SJCRH30 (cell line): ENCODE measurements around the gene KCNA1. TPM values are rescaled to one million over a fixed set of nuclear protein-coding genes. Genes with fewer than 3 reads are reported as not detected.

Experiments used
- DNase-seq, 2 experiments: peaks; one replicate each; pipeline ENCODE4 v3.0.0-alpha.2; 2015 to 2020
- H3K27ac ChIP-seq: fragments of 250-450 bp; sonication (Bioruptor Pico); 2 replicates; pipeline ENCODE4 v1.5.1; 2020; ENCODE audit warnings: mild to moderate bottlenecking, moderate library complexity
- H3K27me3 ChIP-seq: fragments of 250-450 bp; sonication (Bioruptor Pico); 2 replicates; pipeline ENCODE4 v1.5.1; 2020; ENCODE audit warnings: mild to moderate bottlenecking, moderate library complexity
- H3K36me3 ChIP-seq: fragments of 250-450 bp; sonication (Bioruptor Pico); 2 replicates; pipeline ENCODE4 v1.5.1; 2020; ENCODE audit warnings: mild to moderate bottlenecking, moderate library complexity
- H3K4me1 ChIP-seq: fragments of 250-450 bp; sonication (Bioruptor Pico); 2 replicates; pipeline ENCODE4 v1.5.1; 2020; ENCODE audit warnings: mild to moderate bottlenecking, moderate library complexity
- H3K4me3 ChIP-seq: fragments of 250-450 bp; sonication (Bioruptor Pico); 2 replicates; pipeline ENCODE4 v1.5.1; 2020; ENCODE audit warnings: mild to moderate bottlenecking, moderate library complexity
- H3K9me3 ChIP-seq: fragments of 250-450 bp; sonication (Bioruptor Pico); replicated peaks from 2 replicates; pipeline ENCODE4 v1.5.1; 2020; ENCODE audit warnings: mild to moderate bottlenecking, moderate library complexity
- total RNA-seq: library from RNA; depleted of rRNA; stranded (reverse); fragments of >200 nt; shearing (Covaris generic); gene quantifications from 2 replicates; pipeline ENCODE4 v1.2.3, GENCODE V29; 2014

KCNA1 gene
- total RNA-seq, 1 experiment from 2014 or later, result not detected

- no peak for DNase-seq
- Histone ChIP-seq H3K27me3 (peaks cover 11% of the 10 kb centered on the region; the same call in 1 of the 2 replicates), H3K27ac (no peak overlapping the region)
Observed at GRCh38 chr12:4894019-4894418, 15.7 kb upstream of the KCNA1 start.

DNA sequence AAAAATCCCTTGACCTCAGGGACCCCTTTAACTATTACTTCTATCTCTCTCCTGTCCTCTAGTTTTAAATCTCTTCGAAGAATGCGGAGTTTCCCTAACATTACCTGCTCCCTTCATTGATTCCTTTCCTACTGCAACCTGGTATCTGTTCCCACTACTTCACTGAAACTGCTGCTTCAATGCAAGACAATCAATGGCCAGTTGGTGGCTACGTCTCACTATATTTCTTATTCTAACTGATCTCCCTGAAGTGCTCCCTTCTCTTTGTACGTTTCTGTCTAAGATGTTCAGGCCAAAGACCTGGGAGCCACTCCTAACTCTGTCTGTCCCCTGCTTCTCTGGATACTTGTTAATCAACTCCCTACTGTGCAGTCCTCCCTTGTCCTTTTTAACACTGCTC is 10.3 kb upstream of the KCNA1 start:
- Histone ChIP-seq H3K9me3 (no peaks in the 10 kb centered on the region), H3K27ac (no peak overlapping the region), H3K4me3 (no peak overlapping the region), H3K36me3 (no peaks in the 10 kb centered on the region), H3K27me3 (peaks cover 7% of the 10 kb centered on the region; the same call in 1 of the 2 replicates), H3K4me1 (no peaks in the 10 kb centered on the region)
- no peak for DNase-seq

More at GRCh38 chr12:4894019-4894418, 15.7 kb upstream of the KCNA1 start:
- Histone ChIP-seq H3K36me3 (no peaks in the 10 kb centered on the region), H3K9me3 (no peaks in the 10 kb centered on the region), H3K4me1 (no peaks in the 10 kb centered on the region), H3K4me3 (no peak overlapping the region)

DNA sequence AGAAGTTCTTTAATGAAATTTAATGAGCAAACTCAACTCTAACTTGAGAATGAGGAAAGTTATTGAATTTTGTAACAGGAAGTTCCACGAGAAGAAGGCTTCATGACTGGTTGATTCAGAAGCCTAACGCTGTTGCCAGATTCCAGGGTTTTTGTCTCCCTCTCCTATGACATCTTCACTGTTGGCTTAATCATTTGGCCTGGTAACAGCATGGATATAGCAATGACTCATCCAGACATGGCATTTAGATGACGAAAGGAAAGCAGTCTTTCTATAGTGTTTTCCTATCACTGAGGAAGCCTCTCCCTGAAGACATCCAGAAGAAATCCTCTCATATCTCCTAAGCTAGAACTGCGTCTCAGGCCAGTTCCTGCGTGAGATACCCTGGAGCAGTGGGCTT is 9.4 kb upstream of the KCNA1 start:
- Histone ChIP-seq H3K9me3 (no peaks in the 10 kb centered on the region), H3K36me3 (no peaks in the 10 kb centered on the region), H3K27me3 (peaks cover 3% of the 10 kb centered on the region; the same call in 1 of the 2 replicates), H3K4me3 (no peak overlapping the region), H3K4me1 (no peaks in the 10 kb centered on the region), H3K27ac (no peak overlapping the region)
- DNase-seq, result no peak

DNA sequence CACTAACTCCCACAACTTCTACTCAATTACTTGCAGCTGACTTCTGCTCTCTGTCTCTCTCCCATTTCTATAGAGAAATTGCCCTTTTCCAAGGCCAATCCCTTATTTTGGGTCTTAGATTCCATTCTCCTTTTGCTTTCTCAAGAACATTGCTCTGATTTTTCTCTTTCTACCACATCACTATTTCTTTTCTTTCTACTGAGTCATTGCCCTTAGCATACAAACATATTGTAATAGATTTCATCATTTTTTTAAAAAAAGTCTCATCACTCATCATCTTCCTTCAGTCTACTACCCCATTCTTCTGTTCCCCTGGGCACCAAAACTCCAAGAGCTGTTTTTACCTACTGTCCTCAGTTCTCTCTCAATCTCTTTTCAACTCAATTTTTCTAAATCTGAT is 4.4 kb upstream of the KCNA1 start:
- H3K27me3 ChIP-seq, result no peaks in the 10 kb centered on the region; the same call in 1 of the 2 replicates
- H3K27ac ChIP-seq, result no peak overlapping the region
- H3K36me3 ChIP-seq, result no peaks in the 10 kb centered on the region
- H3K9me3 ChIP-seq, result no peaks in the 10 kb centered on the region
- H3K4me1 ChIP-seq, result no peaks in the 10 kb centered on the region
- H3K4me3 ChIP-seq, result no peak overlapping the region
- DNase-seq, result no peak

DNA sequence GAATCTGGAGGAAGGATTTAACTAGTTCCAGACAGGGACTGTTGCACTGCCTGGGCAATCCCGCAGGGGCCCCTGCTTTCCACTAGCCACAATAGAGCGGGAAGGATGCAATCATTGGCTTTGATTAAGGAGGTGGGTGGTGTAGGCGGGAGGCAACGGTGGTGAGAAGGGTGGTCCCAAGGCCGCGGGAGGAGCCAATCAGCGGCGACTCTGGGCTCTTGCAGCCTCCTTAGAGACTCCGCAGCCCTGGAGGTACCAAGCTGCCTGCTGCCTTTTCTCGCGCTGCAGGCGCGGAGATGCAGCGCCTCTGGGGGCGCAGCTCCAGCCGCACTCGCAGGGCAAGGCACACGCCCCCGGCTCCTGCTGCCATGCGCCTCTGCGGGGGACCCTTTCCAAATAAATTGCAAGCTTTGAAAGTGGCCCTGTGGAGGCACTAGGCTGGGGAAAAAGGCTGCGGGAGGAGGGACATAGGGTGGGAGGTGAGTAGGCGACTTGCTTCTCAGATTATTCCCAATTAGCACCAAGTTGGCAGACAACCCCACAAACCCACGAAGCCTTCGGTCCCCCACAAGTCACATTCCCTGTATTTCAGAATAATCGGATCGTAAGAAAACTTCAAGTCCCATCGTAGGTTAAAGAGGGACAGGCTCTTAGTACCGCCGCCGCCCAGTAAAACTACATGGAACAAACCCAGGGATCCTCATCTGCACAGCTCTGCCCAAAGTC is 858 bp upstream of the KCNA1 start:
- Histone ChIP-seq H3K4me1 (no peaks in the 10 kb centered on the region), H3K36me3 (no peaks in the 10 kb centered on the region), H3K4me3 (no peak overlapping the region), H3K27me3 (no peaks in the 10 kb centered on the region; the same call in 1 of the 2 replicates), H3K27ac (no peak overlapping the region), H3K9me3 (no peaks in the 10 kb centered on the region)
- DNase-seq, result no peak

DNA sequence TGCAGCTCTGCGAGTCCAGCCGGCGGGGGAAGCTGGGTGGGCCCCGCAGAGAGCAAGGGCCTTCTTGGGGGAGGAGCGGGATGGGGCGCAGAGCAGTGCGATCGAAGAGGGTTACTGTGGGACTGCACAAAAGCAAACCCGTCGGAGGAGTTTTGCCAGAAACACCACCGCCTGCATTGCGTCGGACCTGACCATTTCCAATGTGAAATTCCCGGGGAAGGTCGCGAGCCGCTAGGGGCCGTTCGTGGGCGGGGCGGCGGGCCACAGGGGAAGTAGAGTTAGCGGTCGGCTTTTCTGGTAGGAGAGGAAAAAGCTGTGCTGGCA is 333 bp upstream of the KCNA1 start:
- Histone ChIP-seq H3K9me3 (no peaks in the 10 kb centered on the region), H3K4me3 (no peak overlapping the region), H3K27me3 (no peaks in the 10 kb centered on the region; the same call in 1 of the 2 replicates), H3K27ac (no peak overlapping the region), H3K4me1 (no peaks in the 10 kb centered on the region), H3K36me3 (no peaks in the 10 kb centered on the region)
- DNase-seq, result no peak

DNA sequence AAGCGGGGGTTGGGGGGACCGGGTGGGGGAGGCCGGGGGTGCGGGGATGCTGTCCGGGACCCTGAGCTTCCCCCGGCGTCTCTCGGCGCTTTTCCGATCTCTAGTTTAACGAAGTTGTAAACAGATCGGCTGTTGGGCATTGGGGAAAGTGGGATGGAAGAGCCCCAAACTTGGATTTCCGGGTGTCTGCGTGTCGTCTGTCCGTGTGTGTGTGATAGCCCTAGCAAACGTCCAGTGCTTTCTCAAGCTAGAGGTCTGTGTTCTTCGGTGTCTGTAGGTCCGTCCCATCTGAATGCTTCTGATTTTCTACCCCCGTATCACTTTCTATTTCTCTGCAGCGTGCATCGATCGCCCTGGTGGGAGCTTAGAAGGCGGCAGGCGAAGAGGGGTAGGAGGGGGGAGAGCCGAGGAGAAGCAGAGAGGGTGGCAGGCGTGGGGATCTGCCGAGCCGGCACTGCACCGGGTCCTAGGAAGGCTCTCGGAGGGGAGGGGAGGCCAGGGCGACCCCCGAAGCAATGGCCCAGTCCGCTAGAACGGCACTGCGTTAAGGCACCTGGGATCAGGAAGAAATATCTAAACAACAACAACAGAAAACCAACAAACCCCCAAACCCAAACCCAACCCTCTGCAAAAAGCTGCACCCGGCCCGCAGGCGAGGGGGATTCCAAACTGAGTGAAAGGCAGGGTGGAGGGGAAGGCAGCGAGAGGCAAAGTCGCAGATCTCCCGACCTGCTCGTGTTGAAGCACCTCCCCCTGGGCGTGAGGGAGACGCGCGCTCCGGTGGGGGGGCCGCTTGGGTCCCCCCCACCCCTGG is 1.0 kb downstream of the KCNA1 start:
- no peaks in the 10 kb centered on the region for H3K4me1 ChIP-seq
- DNase-seq, result no peak
- H3K36me3 ChIP-seq, result no peaks in the 10 kb centered on the region
- no peak overlapping the region for H3K4me3 ChIP-seq
- no peaks in the 10 kb centered on the region for H3K9me3 ChIP-seq
- H3K27me3 ChIP-seq, result no peaks in the 10 kb centered on the region; the same call in 1 of the 2 replicates
- H3K27ac ChIP-seq, result no peak overlapping the region

- Histone ChIP-seq H3K27ac (no peak overlapping the region), H3K4me3 (no peak overlapping the region), H3K27me3 (no peaks in the 10 kb centered on the region; the same call in 1 of the 2 replicates), H3K36me3 (no peaks in the 10 kb centered on the region), H3K9me3 (no peaks in the 10 kb centered on the region), H3K4me1 (no peaks in the 10 kb centered on the region)
- DNase-seq, result no peak
Observed at GRCh38 chr12:4911316-4911994, 1.8 kb downstream of the KCNA1 start.

DNA sequence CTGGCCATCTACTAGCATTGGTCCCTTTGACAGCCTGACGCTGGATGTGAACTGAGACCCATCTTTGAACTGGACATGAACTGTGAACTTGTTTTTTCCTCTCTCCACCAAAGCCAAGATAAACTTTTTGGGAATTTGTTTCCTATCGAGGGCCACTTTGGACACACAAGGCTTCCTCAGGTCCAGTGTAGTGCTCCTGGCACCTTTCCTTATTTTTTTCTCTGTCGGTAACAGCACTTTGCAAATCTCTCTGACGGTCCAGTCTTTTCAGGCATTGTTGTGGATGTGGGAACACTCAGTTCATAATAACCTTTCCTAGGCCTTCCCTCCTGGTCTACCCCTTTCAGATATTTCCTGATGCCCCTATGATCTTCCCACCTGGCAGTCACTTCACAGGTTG is 5.0 kb downstream of the KCNA1 start:
- DNase-seq, result no peak
- Histone ChIP-seq H3K27me3 (no peaks in the 10 kb centered on the region), H3K36me3 (no peaks in the 10 kb centered on the region), H3K9me3 (no peaks in the 10 kb centered on the region), H3K4me1 (no peaks in the 10 kb centered on the region), H3K27ac (no peak overlapping the region), H3K4me3 (no peak overlapping the region)

- H3K4me1 ChIP-seq, result no peaks in the 10 kb centered on the region
Observed at GRCh38 chr12:4915752-4916151, 6.0 kb downstream of the KCNA1 start.

GRCh38 chr12:4918950-4919660 is 9.4 kb downstream of the KCNA1 start:
- no peak overlapping the region for H3K4me3 ChIP-seq
- H3K9me3 ChIP-seq, result no peaks in the 10 kb centered on the region
- H3K27me3 ChIP-seq, result peaks cover 8% of the 10 kb centered on the region; the same call in 1 of the 2 replicates
- no peaks in the 10 kb centered on the region for H3K36me3 ChIP-seq
- DNase-seq, result no peak
- no peaks in the 10 kb centered on the region for H3K4me1 ChIP-seq
- no peak overlapping the region for H3K27ac ChIP-seq

More at GRCh38 chr12:4915752-4916151, 6.0 kb downstream of the KCNA1 start:
- H3K27me3 ChIP-seq, result no peaks in the 10 kb centered on the region
- H3K9me3 ChIP-seq, result no peaks in the 10 kb centered on the region
- no peaks in the 10 kb centered on the region for H3K36me3 ChIP-seq
- H3K27ac ChIP-seq, result no peak overlapping the region
- H3K4me3 ChIP-seq, result no peak overlapping the region
- DNase-seq, result no peak

- no peaks in the 10 kb centered on the region for H3K9me3 ChIP-seq
- peaks cover 19% of the 10 kb centered on the region for H3K27me3 ChIP-seq
- no peaks in the 10 kb centered on the region for H3K36me3 ChIP-seq
- DNase-seq, result no peak
- no peak overlapping the region for H3K27ac ChIP-seq
- no peaks in the 10 kb centered on the region for H3K4me1 ChIP-seq
- no peak overlapping the region for H3K4me3 ChIP-seq
Observed at GRCh38 chr12:4932576-4932975, 22.9 kb downstream of the KCNA1 start.

GRCh38 chr12:4933411-4933810 is 23.7 kb downstream of the KCNA1 start:
- H3K9me3 ChIP-seq, result no peaks in the 10 kb centered on the region
- H3K27me3 ChIP-seq, result peaks cover 22% of the 10 kb centered on the region
- DNase-seq, result no peak

GRCh38 chr12:4934407-4935035 is 24.8 kb downstream of the KCNA1 start:
- H3K27me3 ChIP-seq, result peaks cover 29% of the 10 kb centered on the region
- DNase-seq, result no peak

More at GRCh38 chr12:4933411-4933810, 23.7 kb downstream of the KCNA1 start:
- Histone ChIP-seq H3K36me3 (no peaks in the 10 kb centered on the region), H3K4me1 (no peaks in the 10 kb centered on the region), H3K27ac (no peak overlapping the region), H3K4me3 (no peak overlapping the region)

More at GRCh38 chr12:4934407-4935035, 24.8 kb downstream of the KCNA1 start:
- H3K4me1 ChIP-seq, result no peaks in the 10 kb centered on the region
- no peaks in the 10 kb centered on the region for H3K36me3 ChIP-seq
- H3K4me3 ChIP-seq, result no peak overlapping the region
- no peaks in the 10 kb centered on the region for H3K9me3 ChIP-seq
- H3K27ac ChIP-seq, result no peak overlapping the region
